ENCODE results near the gene RTP3.

RTP3 gene

GRCh38 chr3:46469680-46470357 is 28.0 kb upstream of the RTP3 start:
- no peak for DNase-seq (ENCODE audit: low read depth, low spot score)

GRCh38 chr3:46470831-46471230 is 26.9 kb upstream of the RTP3 start:
- DNase-seq (ENCODE audit: low read depth, low spot score): no peak

DNA sequence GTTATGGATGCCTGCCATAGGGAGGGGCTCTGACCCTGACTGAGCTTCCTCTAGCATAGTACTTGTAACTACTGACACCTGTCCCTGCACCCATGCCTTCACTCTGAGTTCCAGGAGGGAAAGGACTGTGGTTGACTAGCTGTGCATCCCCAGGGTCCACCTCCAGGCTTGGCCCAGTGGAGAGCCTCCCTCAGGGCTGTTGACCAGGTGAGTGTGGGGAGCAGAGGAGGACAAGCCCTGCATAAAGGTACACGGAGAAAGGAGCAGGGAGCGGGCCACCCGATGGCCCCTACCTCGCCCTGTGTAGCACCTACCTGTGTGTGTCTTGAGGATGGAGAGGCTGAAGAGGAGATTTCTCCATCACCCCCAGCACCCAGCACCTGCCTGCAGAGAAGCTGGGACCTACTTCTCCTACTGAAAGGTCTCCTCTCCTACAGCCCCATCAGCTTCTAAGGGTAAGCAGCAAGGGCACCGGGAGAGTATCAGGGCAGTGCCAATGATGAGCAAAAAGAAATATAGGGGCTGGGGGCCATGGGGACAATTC is 26.3 kb upstream of the RTP3 start:
- no peak for DNase-seq (ENCODE audit: low read depth, low spot score)

GRCh38 chr3:46472736-46473135 is 25.0 kb upstream of the RTP3 start:
- no peak for DNase-seq (ENCODE audit: low read depth, low spot score)

DNA sequence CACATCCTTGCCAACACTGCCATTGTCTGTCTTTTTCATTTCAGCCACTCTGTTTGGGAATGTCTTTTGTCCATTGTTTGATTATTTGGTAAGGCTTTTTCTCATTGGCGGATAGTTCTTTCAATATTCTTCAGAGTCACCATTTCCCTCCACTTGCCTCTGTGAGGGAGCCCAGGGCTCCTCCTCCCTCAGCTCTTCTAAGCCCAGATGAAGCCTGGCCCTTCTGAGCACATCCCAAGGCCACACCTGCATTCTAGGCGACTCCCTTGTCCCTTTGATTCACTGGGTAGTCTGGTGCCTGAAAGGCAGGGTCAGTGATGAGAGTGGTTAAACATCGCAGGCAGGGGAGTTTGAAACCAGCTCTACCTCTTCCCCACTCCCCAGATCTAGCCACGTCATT is 20.6 kb upstream of the RTP3 start:
- no peak for DNase-seq (ENCODE audit: low read depth, low spot score)

- no peak for DNase-seq (ENCODE audit: low read depth, low spot score)
Measured at GRCh38 chr3:46477756-46478155, 20.0 kb upstream of the RTP3 start.

- DNase-seq (ENCODE audit: low read depth, low spot score): no peak
Measured at GRCh38 chr3:46478341-46478740, 19.4 kb upstream of the RTP3 start.

DNA sequence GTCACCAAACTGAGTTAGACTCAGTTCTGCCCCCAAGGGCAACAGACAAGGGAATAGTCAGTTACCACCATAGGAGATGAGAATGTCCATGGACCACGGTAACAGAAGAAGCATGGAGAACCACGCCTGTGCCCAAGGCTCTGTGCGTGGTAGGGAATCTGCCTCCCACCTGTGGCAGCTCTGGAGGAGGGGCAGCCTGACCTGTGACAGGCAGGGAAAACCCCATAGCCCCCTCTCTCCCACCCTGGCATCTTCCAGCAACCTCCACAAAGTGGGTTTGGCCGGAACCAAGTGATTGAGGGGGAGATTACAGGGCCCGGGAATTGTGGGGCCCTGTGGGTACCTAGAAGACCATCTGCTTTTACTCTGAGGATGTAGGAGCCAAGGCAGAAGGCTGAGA is 18.8 kb upstream of the RTP3 start:
- DNase-seq (ENCODE audit: low read depth, low spot score): no peak

GRCh38 chr3:46479696-46480095 is 18.1 kb upstream of the RTP3 start:
- DNase-seq (ENCODE audit: low read depth, low spot score): no peak

GRCh38 chr3:46480491-46481195 is 17.1 kb upstream of the RTP3 start:
- no peak for DNase-seq (ENCODE audit: low read depth, low spot score)

GRCh38 chr3:46481636-46482035 is 16.1 kb upstream of the RTP3 start:
- DNase-seq (ENCODE audit: low read depth, low spot score): no peak

DNA sequence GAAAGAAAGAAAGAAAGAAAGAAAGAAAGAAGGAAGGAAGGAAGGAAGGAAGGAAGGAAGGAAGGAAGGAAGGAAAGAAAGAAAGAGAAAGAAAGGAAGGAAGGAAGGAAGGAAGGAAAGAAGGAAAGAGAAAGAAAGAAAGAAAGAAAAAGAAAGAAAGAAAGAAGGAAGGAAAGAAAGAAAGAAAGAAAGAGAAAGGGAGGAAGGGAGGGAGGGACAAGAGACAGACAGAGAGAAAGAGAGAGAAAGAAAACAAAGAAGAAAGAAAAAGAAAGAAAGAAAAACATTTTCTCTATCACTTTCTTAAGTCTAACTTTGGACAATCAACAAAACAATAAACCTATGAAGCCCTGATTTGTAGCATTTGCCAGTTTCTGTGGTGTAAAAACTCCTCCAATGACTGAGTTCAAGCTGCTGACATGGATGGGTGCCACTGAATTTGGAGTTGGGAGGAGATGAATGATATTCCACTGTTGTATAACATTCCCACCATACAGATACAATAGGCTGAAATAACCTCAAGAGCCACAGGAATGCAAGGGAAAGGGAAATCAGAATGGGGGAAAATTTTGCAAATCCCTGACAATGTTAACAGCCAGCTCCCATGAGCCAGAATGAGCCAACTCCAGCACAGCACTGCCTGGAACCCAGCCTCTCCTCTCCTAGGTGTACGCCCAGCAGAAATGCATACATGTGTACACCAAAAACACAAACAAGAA is 15.0 kb upstream of the RTP3 start:
- no peak for DNase-seq (ENCODE audit: low read depth, low spot score)

DNA sequence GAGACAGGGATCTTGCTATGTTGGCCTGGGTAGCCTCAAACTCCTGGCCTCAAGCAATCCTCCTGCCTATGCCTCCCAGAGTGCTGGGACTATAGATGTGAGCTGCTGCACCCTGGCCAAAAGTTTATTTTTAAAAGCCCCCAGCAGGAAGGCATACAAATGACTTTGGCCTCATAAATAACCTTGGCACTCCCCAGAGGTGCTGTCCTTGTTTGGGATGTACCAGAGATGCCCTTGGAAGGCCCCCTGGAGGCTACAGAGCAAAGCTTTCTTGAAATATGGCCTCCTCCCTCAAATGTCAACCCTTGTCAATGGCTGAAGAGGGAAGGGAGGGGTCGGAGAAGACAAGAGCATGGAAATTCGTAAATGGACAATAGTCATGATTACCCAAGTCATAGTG is 14.0 kb upstream of the RTP3 start:
- DNase-seq (ENCODE audit: low read depth, low spot score): no peak

- DNase-seq (ENCODE audit: low read depth, low spot score): no peak
Measured at GRCh38 chr3:46484388-46484787, 13.4 kb upstream of the RTP3 start.

DNA sequence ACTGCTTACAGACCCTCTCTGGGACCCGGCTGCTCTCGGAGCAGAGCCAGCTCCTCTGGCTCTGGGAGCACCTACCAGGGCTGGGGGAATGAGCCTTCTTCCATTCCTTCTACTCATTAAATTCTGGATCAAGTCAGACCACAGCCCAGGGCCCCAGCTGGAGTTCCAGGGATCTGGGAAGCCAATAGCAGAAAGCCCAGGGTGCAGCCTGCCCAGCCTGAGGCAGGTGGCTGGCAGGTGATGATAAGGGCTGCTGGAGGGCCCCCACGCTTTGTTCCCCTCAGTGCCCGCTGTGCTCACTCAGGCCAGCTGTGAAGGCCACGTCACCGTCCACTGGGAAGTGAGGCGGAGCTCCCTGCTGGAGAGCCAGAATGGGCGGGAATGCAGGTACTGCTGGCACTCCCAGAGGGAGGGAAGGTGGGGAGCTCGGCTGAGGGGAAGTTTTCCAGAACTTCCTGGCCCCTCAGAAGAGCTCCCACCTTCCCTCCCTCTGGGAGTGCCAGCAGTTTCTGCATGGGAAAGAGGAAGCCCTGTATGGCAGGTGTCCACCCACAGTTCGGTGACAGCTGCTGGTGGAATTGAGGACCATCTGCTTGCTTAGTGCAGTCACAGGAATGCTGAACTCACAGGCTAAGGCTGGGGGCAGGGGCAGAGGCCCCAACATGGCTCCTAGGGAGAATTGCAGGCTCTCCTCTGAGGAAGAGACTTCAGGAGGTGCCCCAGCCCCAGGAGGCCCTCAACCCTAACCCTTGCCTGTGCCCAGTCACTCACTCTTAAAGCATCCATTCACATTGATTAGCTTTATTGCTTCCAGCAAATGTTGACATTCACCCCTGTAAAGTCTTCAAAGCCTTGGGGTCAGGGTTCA is 12.6 kb upstream of the RTP3 start:
- DNase-seq (ENCODE audit: low read depth, low spot score): no peak

DNA sequence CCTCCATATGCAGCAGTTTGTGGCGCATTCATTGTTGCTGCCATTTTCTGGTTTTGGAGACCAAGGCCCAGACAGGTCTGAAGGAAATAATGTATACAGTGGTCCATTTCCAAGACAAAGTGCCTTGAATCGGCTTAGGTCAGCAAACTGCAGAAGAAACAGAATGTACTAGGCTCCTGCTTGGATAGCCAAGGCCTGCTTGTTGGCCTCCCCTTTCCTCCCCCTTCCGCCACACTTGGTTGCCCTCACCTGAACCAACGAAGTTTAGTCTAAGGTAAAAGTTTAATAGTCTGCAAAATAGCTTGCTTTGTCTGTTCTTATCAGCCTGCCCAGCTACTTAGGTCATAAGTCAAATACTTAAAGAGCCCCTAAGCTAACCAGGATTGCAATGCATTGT is 12.0 kb upstream of the RTP3 start:
- DNase-seq (ENCODE audit: low read depth, low spot score): no peak

DNA sequence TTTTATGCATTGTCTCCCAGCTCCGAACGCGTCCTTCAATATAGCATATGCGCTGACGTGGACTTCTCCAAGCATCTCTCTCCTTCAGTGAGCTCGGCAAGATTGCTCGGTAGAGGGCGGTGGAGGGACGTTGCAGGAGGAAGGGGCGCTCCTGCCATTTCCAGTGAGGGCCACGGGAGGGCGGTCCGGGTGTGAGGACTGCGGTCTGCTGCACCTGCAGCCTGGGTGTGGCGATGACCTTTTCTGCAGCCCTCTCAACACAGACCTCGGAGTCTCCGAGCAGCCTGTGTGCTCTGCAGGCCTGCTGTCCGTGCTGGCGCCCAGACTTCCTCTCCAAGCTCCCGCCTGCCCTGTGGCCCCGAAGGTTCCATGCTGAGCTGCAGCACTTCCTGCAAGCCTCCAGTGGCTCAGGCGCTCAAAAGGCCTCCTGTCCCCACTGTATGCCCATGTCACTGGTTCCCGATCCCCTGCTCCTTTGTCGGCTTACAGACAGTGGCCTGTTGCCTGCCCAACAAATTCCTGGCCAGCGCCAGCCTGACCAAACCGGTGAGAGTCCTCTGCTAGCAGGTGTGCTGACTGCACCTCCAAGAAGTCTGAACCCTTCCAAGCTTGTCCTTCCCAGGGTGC is 8.9 kb upstream of the RTP3 start:
- DNase-seq (ENCODE audit: low read depth, low spot score): peak; percentile 86

DNA sequence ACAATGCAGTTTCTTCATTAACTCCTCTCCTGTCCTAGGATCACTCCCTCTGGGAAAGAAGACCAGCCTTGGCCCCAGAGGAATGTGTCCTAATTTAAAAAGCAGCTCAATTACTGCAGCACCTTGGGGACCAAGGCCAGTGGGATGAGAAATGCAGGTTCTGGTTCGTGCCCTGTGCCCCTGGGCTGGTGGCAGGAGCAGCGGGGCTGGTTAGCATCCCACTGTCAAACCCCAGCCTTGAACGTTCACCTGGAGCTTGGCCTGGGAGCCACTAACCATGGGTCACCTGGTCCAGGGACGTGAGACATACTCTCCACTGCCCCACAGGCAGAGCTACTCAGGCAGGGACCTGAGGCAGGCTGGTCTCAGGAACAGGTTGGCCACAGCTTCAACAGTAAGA is 8.4 kb upstream of the RTP3 start:
- DNase-seq (ENCODE audit: low read depth, low spot score): no peak

DNA sequence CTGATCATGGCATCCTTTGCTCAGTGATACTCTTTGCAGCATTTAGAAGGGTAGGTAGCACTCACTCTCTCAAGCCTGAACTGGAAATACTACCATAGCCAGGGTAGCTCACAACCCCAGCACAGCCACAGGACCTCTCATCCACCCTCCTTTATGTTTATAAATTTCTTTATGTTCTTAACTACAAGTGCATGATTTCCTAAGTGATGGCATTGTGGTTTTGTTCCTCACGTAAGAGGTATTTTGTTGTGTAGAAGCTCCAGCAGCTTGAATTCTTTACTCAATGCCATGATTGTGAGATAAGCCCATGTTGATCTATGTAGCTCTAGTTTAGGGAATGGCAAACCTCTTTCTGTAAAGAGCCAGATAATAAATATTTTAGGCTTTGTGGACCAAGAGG is 7.9 kb upstream of the RTP3 start:
- DNase-seq (ENCODE audit: low read depth, low spot score): no peak

GRCh38 chr3:46490338-46491084 is 7.3 kb upstream of the RTP3 start:
- DNase-seq (ENCODE audit: low read depth, low spot score): no peak

Measured in activated naive CD8-positive, alpha-beta T cell treated with anti-CD3 and anti-CD28 coated beads, Interleukin-2, amount 50 U/mL, for 16 hours (primary cell).